SU-DHL-6 (cell line): ENCODE results near the gene CALHM5.

Source experiments
- H2AFZ ChIP-seq: fragments of 200-600 bp; sonication (generic); 2 replicates; pipeline ENCODE4 v1.6.1; 2014; ENCODE audit warnings: low read depth, mild to moderate bottlenecking, moderate library complexity, mixed read lengths, antibody characterized with exemption, low read length; ENCODE audit not compliant: severe bottlenecking
- H3F3A ChIP-seq: fragments of 200-600 bp; shearing (Covaris generic); 2 replicates; pipeline ENCODE4 v1.6.0; 2016; ENCODE audit warnings: antibody characterized with exemption, mild to moderate bottlenecking; ENCODE audit not compliant: insufficient read depth
- H3K27ac ChIP-seq: fragments of 200-600 bp; sonication (generic); 2 replicates; pipeline ENCODE4 v1.5.1; 2016; ENCODE audit warnings: low read depth, mild to moderate bottlenecking, low read length, moderate library complexity, mixed read lengths
- H3K27me3 ChIP-seq: fragments of 200-600 bp; sonication (generic), shearing (Covaris generic); 2 replicates; pipeline ENCODE4 v1.6.0; 2014; ENCODE audit warnings: mild to moderate bottlenecking, low read length
- H3K36me3 ChIP-seq: fragments of 200-600 bp; sonication (generic); 2 replicates; pipeline ENCODE4 v1.6.1; 2014; ENCODE audit warnings: mild to moderate bottlenecking, low read length, mixed read lengths
- H3K4me2 ChIP-seq: fragments of 300-600, 200-600 bp; shearing (Covaris generic), sonication (generic); 2 replicates; pipeline ENCODE4 v1.6.0; 2014; ENCODE audit warnings: low read length, low read depth, mild to moderate bottlenecking; ENCODE audit not compliant: poor library complexity, severe bottlenecking
- H3K4me3 ChIP-seq: fragments of 200-600 bp; sonication (generic); 2 replicates; pipeline ENCODE4 v1.5.1; 2014; ENCODE audit warnings: antibody characterized with exemption, low read length, mild to moderate bottlenecking, mixed read lengths; ENCODE audit not compliant: insufficient read depth, poor library complexity, severe bottlenecking
- H3K79me2 ChIP-seq: fragments of 200-600 bp; sonication (generic); 2 replicates; pipeline ENCODE4 v1.6.1; 2014; ENCODE audit warnings: mild to moderate bottlenecking, low read length, moderate library complexity; ENCODE audit not compliant: insufficient read depth
- H3K9ac ChIP-seq: fragments of 200-600 bp; sonication (generic); 2 replicates; pipeline ENCODE4 v1.7.0; 2014; ENCODE audit warnings: mild to moderate bottlenecking, low read length
- H3K9me2 ChIP-seq: fragments of 200-600 bp; sonication (generic); replicated peaks from 2 replicates; pipeline ENCODE4 v1.6.1; 2014; ENCODE audit warnings: low read length; ENCODE audit not compliant: insufficient read depth
- H3K9me3 ChIP-seq: fragments of 200-600 bp; sonication (generic); 2 replicates; pipeline ENCODE4 v1.6.1; 2014; ENCODE audit warnings: low read length, mixed read lengths; ENCODE audit not compliant: insufficient read depth
- H4K20me1 ChIP-seq: fragments of 200-600 bp; sonication (generic); 2 replicates; pipeline ENCODE4 v1.6.1; 2014; ENCODE audit warnings: low read depth, mild to moderate bottlenecking, antibody characterized with exemption, low read length, moderate library complexity, mixed read lengths
- CTCF ChIP-seq: fragments of 200-600 bp; sonication (generic); IDR thresholded peaks from one replicate; pipeline ENCODE4 v1.5.1; 2017; ENCODE audit warnings: antibody characterized with exemption, mild to moderate bottlenecking, low read length, moderate library complexity; ENCODE audit not compliant: insufficient read depth, poor library complexity, severe bottlenecking
- EZH2phosphoT487 ChIP-seq: fragments of 200-600 bp; sonication (generic), shearing (Covaris generic); conservative IDR thresholded peaks from 2 replicates; pipeline ENCODE4 v1.6.1; 2018; ENCODE audit warnings: mild to moderate bottlenecking, antibody characterized with exemption, low read length, moderate library complexity, mixed read lengths

The CALHM5 gene

GRCh38 chr6:116550796-116551195 lies 39.4 kb downstream of the CALHM5 start:
- H3K79me2 ChIP-seq, result no peaks in the 10 kb centered on the region
- H3F3A ChIP-seq, result no peaks in the 10 kb centered on the region
- no peaks in the 10 kb centered on the region for H4K20me1 ChIP-seq
- TF ChIP-seq CTCF (no peak), EZH2phosphoT487 (no peak)
- no peaks in the 10 kb centered on the region for H3K9me2 ChIP-seq
- no peak overlapping the region for H3K9ac ChIP-seq
- no peak overlapping the region for H3K4me2 ChIP-seq
- H3K36me3 ChIP-seq, result no peaks in the 10 kb centered on the region
- no peak overlapping the region for H3K27ac ChIP-seq
- no peak overlapping the region for H2AFZ ChIP-seq
- no peaks in the 10 kb centered on the region for H3K9me3 ChIP-seq
- H3K27me3 ChIP-seq, result no peaks in the 10 kb centered on the region
- no peak overlapping the region for H3K4me3 ChIP-seq

DNA sequence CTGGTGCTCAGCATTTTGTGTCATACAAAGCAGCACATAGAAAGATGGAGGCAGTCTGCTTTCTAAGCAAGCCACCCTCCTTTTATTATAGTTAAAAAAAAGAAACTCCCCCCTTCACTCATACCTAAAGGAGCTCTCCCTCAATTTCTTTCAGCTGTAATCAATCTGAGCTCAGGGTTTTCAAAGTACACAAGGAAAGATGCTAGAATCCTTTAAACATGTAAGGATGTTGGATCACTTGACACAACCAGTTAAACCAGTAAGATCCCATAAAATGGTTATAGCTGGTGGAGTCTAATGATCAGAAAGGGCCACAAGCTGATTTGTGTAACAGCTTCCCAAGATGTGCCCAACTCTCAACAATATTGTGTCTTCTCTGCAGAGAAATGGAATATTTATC lies 42.0 kb downstream of the CALHM5 start, which contains the start of gene CALHM4:
Gene CALHM4, plus strand, starts transcription at position 301 of the 400 bp plus-strand sequence. Its CDS starts 43 bp downstream, at position 344.
- H3K4me2 ChIP-seq, result no peak within 1 kb of the TSS
- H2AFZ ChIP-seq, result no peak within 1 kb of the TSS
- H3K27ac ChIP-seq, result no peak within 1 kb of the TSS

GRCh38 chr6:116556065-116556464 lies 44.6 kb downstream of the CALHM5 start:
- Histone ChIP-seq H3K4me3 (no peak overlapping the region), H3K79me2 (no peaks in the 10 kb centered on the region), H3K9me3 (no peaks in the 10 kb centered on the region), H3K36me3 (no peaks in the 10 kb centered on the region), H3K27me3 (no peaks in the 10 kb centered on the region), H2AFZ (no peak overlapping the region), H3K9me2 (no peaks in the 10 kb centered on the region), H3K27ac (no peak overlapping the region), H3K9ac (no peak overlapping the region), H3K4me2 (no peak overlapping the region), H3F3A (no peaks in the 10 kb centered on the region), H4K20me1 (no peaks in the 10 kb centered on the region)
- TF ChIP-seq EZH2phosphoT487 (no peak), CTCF (no peak)

More for the DNA sequence above, 42.0 kb downstream of the CALHM5 start, which contains the start of gene CALHM4:
- no peaks in the 10 kb centered on the region for H3K9me2 ChIP-seq
- H4K20me1 ChIP-seq, result no peaks in the 10 kb centered on the region
- no peak within 1 kb of the TSS for H3K4me3 ChIP-seq
- no peak within 1 kb of the TSS for H3K9ac ChIP-seq
- no peak for TF ChIP-seq EZH2phosphoT487
- no peak for TF ChIP-seq CTCF
- H3K79me2 ChIP-seq, result no peaks in the 10 kb centered on the region
- no peaks in the 10 kb centered on the region for H3K36me3 ChIP-seq
- H3F3A ChIP-seq, result no peaks in the 10 kb centered on the region
- no peaks in the 10 kb centered on the region for H3K27me3 ChIP-seq
- H3K9me3 ChIP-seq, result no peaks in the 10 kb centered on the region
